Dorsolateral prefrontal cortex (tissue), 118 donors: ENCODE results near the gene UBXN2A. TPM values are rescaled to one million over a fixed set of nuclear protein-coding genes. Genes with fewer than 3 reads are reported as not detected.

ENCODE experiments used
- total RNA-seq, 120 experiments: library from RNA; stranded (reverse); gene quantifications; one replicate each; pipeline versions ENCODE4 v1.2.3 to v1.2.4, GENCODE V29; 2022

UBXN2A gene
- total RNA-seq, 120 experiments from 2014 or later, result 14.4 to 32.7 (median 20.0) TPM

Other genes with a start within 250 kb of the UBXN2A start
- gene ATAD2B, start 13.3 kb upstream of the UBXN2A start, total RNA-seq, result 10 to 100 TPM; 15.1 to 34.2 (median 24.3) TPM
- 1 to 10 TPM in 32 of 120 experiments, under 1 TPM in 54, not detected in 34; 0.13 to 3.2 (median 0.68) TPM for gene MFSD2B, start 69.6 kb downstream of the UBXN2A start, total RNA-seq
- gene WDCP, start 106.9 kb downstream of the UBXN2A start, total RNA-seq, result 10 to 100 TPM in 67 of 120 experiments, 1 to 10 TPM in 53; 5.7 to 17.2 (median 10.7) TPM
- 10 to 100 TPM in 119 of 120 experiments, 1 to 10 TPM in 1; 9.9 to 55.9 (median 35.5) TPM for gene FKBP1B, start 109.3 kb downstream of the UBXN2A start, total RNA-seq
- 10 to 100 TPM; 23.9 to 55.1 (median 35.5) TPM for gene SF3B6, start 135.9 kb downstream of the UBXN2A start, total RNA-seq
- gene TP53I3, start 144.4 kb downstream of the UBXN2A start, total RNA-seq, result 10 to 100 TPM in 1 of 120 experiments, 1 to 10 TPM in 116, under 1 TPM in 3; 0.39 to 11.1 (median 4.0) TPM
- gene PFN4, start 182.9 kb downstream of the UBXN2A start, total RNA-seq, result 1 to 10 TPM in 29 of 120 experiments, under 1 TPM in 31, not detected in 60; 0.43 to 2.6 (median 0.97) TPM
- 100 to 1,000 TPM in 7 of 120 experiments, 10 to 100 TPM in 113; 55.2 to 109 (median 79.9) TPM for gene FAM228B, start 183.0 kb downstream of the UBXN2A start, total RNA-seq
- gene FAM228A, start 234.6 kb downstream of the UBXN2A start, total RNA-seq, result 10 to 100 TPM in 16 of 120 experiments, 1 to 10 TPM in 104; 1.7 to 12.5 (median 7.0) TPM